ENCODE data around the gene ABLIM3. TPM values are rescaled to one million over a fixed set of nuclear protein-coding genes. Genes with fewer than 3 reads are reported as not detected.

ABLIM3 gene
- total and polyA plus RNA-seq, 2 experiments from 2014 or later = 7.3 to 7.8 TPM

DNA sequence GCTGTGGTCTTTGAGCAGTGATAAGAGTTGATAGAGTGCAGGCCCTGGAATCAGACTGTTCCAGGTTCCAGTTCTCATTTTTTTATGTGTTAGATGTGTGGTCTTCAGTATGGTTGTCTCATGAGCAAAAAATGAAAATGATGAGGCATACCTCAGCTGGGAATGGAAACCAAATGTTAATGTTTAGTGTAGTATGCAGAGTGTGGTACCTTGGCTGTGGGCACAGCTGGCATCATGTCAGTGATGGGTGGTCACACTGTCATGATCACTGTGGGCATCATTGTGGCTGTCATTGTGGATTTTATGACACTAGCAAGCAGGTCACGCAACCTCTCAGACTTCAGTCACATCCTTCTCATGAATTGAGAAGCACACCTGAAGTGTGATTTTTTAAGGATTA lies 6.4 kb downstream of the ABLIM3 start:
- H3K27me3 ChIP-seq = no peaks in the 10 kb centered on the region
- H3K27ac ChIP-seq = no peak overlapping the region
- H3K9me3 ChIP-seq (ENCODE audit: low read depth) = no peaks in the 10 kb centered on the region
- no peaks in the 10 kb centered on the region for H3K36me3 ChIP-seq (replicated peaks; ENCODE audit: insufficient read depth, low read depth)
- TF ChIP-seq, protein P1, sequence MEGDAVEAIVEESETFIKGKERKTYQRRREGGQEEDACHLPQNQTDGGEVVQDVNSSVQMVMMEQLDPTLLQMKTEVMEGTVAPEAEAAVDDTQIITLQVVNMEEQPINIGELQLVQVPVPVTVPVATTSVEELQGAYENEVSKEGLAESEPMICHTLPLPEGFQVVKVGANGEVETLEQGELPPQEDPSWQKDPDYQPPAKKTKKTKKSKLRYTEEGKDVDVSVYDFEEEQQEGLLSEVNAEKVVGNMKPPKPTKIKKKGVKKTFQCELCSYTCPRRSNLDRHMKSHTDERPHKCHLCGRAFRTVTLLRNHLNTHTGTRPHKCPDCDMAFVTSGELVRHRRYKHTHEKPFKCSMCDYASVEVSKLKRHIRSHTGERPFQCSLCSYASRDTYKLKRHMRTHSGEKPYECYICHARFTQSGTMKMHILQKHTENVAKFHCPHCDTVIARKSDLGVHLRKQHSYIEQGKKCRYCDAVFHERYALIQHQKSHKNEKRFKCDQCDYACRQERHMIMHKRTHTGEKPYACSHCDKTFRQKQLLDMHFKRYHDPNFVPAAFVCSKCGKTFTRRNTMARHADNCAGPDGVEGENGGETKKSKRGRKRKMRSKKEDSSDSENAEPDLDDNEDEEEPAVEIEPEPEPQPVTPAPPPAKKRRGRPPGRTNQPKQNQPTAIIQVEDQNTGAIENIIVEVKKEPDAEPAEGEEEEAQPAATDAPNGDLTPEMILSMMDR (IDR thresholded peaks at IDR 0.05; ENCODE audit: poor library complexity) = no peak
- TF ChIP-seq EZH2 (IDR thresholded peaks at IDR 0.05; ENCODE audit: borderline replicate concordance) (no peak), EZH2phosphoT487 (IDR thresholded peaks at IDR 0.05; ENCODE audit: low read depth, severe bottlenecking, unreplicated experiment) (no peak)
- H2AFZ ChIP-seq = no peak overlapping the region
- no peak for DNase-seq (ENCODE audit: low spot score)
- 100% methylated on average over 1 of the region's 1 CpG for WGBS (ENCODE audit: low lambda C conversion rate, missing lambda C conversion rate)
- no peaks in the 10 kb centered on the region for H3K9me2 ChIP-seq (replicated peaks; ENCODE audit: insufficient read depth)
- no peaks in the 10 kb centered on the region for H3K79me2 ChIP-seq
- H3K4me2 ChIP-seq = no peak overlapping the region
- no peak overlapping the region for H3K4me3 ChIP-seq
- no peaks in the 10 kb centered on the region for H4K20me1 ChIP-seq (ENCODE audit: insufficient read depth, poor library complexity, severe bottlenecking)
- no peaks in the 10 kb centered on the region for H3K4me1 ChIP-seq (ENCODE audit: insufficient read depth)

DNA sequence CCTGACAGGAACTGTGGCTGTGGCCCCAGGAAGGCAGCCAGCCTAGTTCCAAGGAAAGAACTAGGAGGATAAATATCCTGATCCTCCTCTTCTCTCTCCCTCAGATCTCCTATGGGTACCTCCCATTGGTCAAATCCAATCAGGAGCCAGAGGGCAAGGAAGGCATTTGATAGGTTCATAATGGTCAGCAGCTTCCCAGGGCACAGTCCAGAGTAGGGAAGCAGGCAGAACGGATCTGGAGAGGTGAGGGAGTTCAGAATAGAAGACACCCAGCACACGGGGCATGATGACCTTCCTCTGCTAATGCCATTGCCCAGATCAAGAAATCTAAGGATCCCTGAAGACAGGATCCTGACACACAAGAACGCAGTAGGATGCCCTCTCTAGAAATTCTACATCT lies 8.6 kb downstream of the ABLIM3 start:
- no peaks in the 10 kb centered on the region for H3K27me3 ChIP-seq
- WGBS (ENCODE audit: low lambda C conversion rate, missing lambda C conversion rate) = 39% methylated on average over 3 of the region's 3 CpGs
- H3K27ac ChIP-seq = no peak overlapping the region
- H3K79me2 ChIP-seq = no peaks in the 10 kb centered on the region
- H3K4me3 ChIP-seq = no peak overlapping the region
- H3K9me3 ChIP-seq (ENCODE audit: low read depth) = no peaks in the 10 kb centered on the region
- no peak overlapping the region for H3K4me2 ChIP-seq
- H3K9me2 ChIP-seq (replicated peaks; ENCODE audit: insufficient read depth) = no peaks in the 10 kb centered on the region
- no peaks in the 10 kb centered on the region for H3K36me3 ChIP-seq (replicated peaks; ENCODE audit: insufficient read depth, low read depth)
- no peaks in the 10 kb centered on the region for H4K20me1 ChIP-seq (ENCODE audit: insufficient read depth, poor library complexity, severe bottlenecking)
- TF ChIP-seq, protein P1 (IDR thresholded peaks at IDR 0.05; ENCODE audit: poor library complexity) = no peak
- TF ChIP-seq EZH2phosphoT487 (IDR thresholded peaks at IDR 0.05; ENCODE audit: low read depth, severe bottlenecking, unreplicated experiment) = no peak
- TF ChIP-seq EZH2 (IDR thresholded peaks at IDR 0.05; ENCODE audit: borderline replicate concordance) = no peak
- no peak for DNase-seq (ENCODE audit: low spot score)
- no peaks in the 10 kb centered on the region for H3K4me1 ChIP-seq (ENCODE audit: insufficient read depth)
- no peak overlapping the region for H2AFZ ChIP-seq

GRCh38 chr5:149150457-149150856 lies 9.2 kb downstream of the ABLIM3 start:
- Histone ChIP-seq H3K4me2 (no peak overlapping the region), H2AFZ (no peak overlapping the region), H4K20me1 (ENCODE audit: insufficient read depth, poor library complexity, severe bottlenecking) (no peaks in the 10 kb centered on the region), H3K9me2 (replicated peaks; ENCODE audit: insufficient read depth) (no peaks in the 10 kb centered on the region), H3K79me2 (no peaks in the 10 kb centered on the region), H3K4me3 (no peak overlapping the region), H3K4me1 (ENCODE audit: insufficient read depth) (no peaks in the 10 kb centered on the region), H3K9me3 (ENCODE audit: low read depth) (no peaks in the 10 kb centered on the region), H3K27me3 (no peaks in the 10 kb centered on the region), H3K36me3 (replicated peaks; ENCODE audit: insufficient read depth, low read depth) (no peaks in the 10 kb centered on the region), H3K27ac (peak overlapping the region; percentile 4)
- WGBS (ENCODE audit: low lambda C conversion rate, missing lambda C conversion rate) = 35% methylated on average over 5 of the region's 5 CpGs
- TF ChIP-seq, protein P1 (IDR thresholded peaks at IDR 0.05; ENCODE audit: poor library complexity) = no peak
- TF ChIP-seq EZH2phosphoT487 (IDR thresholded peaks at IDR 0.05; ENCODE audit: low read depth, severe bottlenecking, unreplicated experiment) (no peak), EZH2 (IDR thresholded peaks at IDR 0.05; ENCODE audit: borderline replicate concordance) (no peak)
- DNase-seq (ENCODE audit: low spot score) = no peak

- Histone ChIP-seq H3K4me2 (no peak overlapping the region), H3K27me3 (no peaks in the 10 kb centered on the region), H3K4me3 (no peak overlapping the region), H4K20me1 (ENCODE audit: insufficient read depth, poor library complexity, severe bottlenecking) (no peaks in the 10 kb centered on the region), H3K9me2 (replicated peaks; ENCODE audit: insufficient read depth) (no peaks in the 10 kb centered on the region), H3K36me3 (replicated peaks; ENCODE audit: insufficient read depth, low read depth) (no peaks in the 10 kb centered on the region), H3K79me2 (no peaks in the 10 kb centered on the region), H3K9me3 (ENCODE audit: low read depth) (no peaks in the 10 kb centered on the region), H3K4me1 (ENCODE audit: insufficient read depth) (no peaks in the 10 kb centered on the region), H2AFZ (no peak overlapping the region), H3K27ac (peak overlapping the region; percentile 17)
- DNase-seq (ENCODE audit: low spot score) = no peak
- 82% methylated on average over 3 of the region's 3 CpGs for WGBS (ENCODE audit: low lambda C conversion rate, missing lambda C conversion rate)
- TF ChIP-seq EZH2phosphoT487 (IDR thresholded peaks at IDR 0.05; ENCODE audit: low read depth, severe bottlenecking, unreplicated experiment) (no peak), EZH2 (IDR thresholded peaks at IDR 0.05; ENCODE audit: borderline replicate concordance) (no peak)
- TF ChIP-seq, protein P1 (IDR thresholded peaks at IDR 0.05; ENCODE audit: poor library complexity) = peak; percentile 17
These were observed 10.4 kb downstream of the ABLIM3 start for GRCh38 chr5:149151717-149152116.

Data from hepatocyte (in vitro differentiated cells).